NT2/D1 (cell line): ENCODE data around the gene TMEM61.

Source experiments
- DNase-seq: peaks from one replicate; pipeline ENCODE4 v3.0.0-alpha.2; 2011; ENCODE audit warnings: low read depth, low spot score
- H3K27me3 ChIP-seq: 2 replicates; pipeline ENCODE4 v1.6.0; 2011; ENCODE audit warnings: mild to moderate bottlenecking; ENCODE audit not compliant: insufficient read length, insufficient read depth
- H3K36me3 ChIP-seq: 2 replicates; pipeline ENCODE4 v1.6.1; 2011; ENCODE audit warnings: mild to moderate bottlenecking, low read length, mixed read lengths; ENCODE audit not compliant: insufficient read depth, insufficient read length
- H3K4me1 ChIP-seq: 2 replicates; pipeline ENCODE4 v1.5.1; 2011; ENCODE audit not compliant: insufficient read depth, insufficient read length
- H3K4me3 ChIP-seq: 2 replicates; pipeline ENCODE4 v1.5.1; 2011; ENCODE audit warnings: low read depth; ENCODE audit not compliant: insufficient read length
- H3K9ac ChIP-seq: 2 replicates; pipeline ENCODE4 v1.6.0; 2011; ENCODE audit warnings: low read depth; ENCODE audit not compliant: insufficient read length
- H3K9me3 ChIP-seq: 2 replicates; pipeline ENCODE4 v1.5.1; 2011; ENCODE audit warnings: mild to moderate bottlenecking, low read length; ENCODE audit not compliant: insufficient read depth
- SUZ12 ChIP-seq: IDR thresholded peaks from 2 replicates; pipeline ENCODE4 v1.6.1; 2011; ENCODE audit not compliant: insufficient read length, insufficient read depth; ENCODE audit errors: extremely low read depth
- YY1 ChIP-seq: IDR thresholded peaks from 2 replicates; pipeline ENCODE4 v1.6.1; 2011; ENCODE audit not compliant: insufficient read length, insufficient read depth
- ZNF274 ChIP-seq: IDR thresholded peaks from 2 replicates; pipeline ENCODE4 v1.6.1; 2011; ENCODE audit warnings: mild to moderate bottlenecking, low read depth, low read length

The TMEM61 gene

GRCh38 chr1:55041613-55042012 is 61.2 kb downstream of the TMEM61 start:
- peaks cover 6% of the 10 kb centered on the region for H3K27me3 ChIP-seq
- peaks cover 7% of the 10 kb centered on the region for H3K36me3 ChIP-seq
- no peak overlapping the region for H3K4me3 ChIP-seq
- no peaks in the 10 kb centered on the region for H3K9me3 ChIP-seq
- H3K9ac ChIP-seq: no peak overlapping the region
- H3K4me1 ChIP-seq: peaks cover 13% of the 10 kb centered on the region
- no peak for DNase-seq
- TF ChIP-seq SUZ12: no peak
- no peak for TF ChIP-seq ZNF274
- TF ChIP-seq YY1: no peak
